Nephron progenitor cell (in vitro differentiated cells): ENCODE data around the gene USP15.

Source experiments
- DNase-seq: peaks from one replicate; pipeline ENCODE4 v3.0.0; 2021
- H3K27ac Mint-ChIP-seq: 2 replicates; pipeline ENCODE4 v1.8.0; 2021; ENCODE audit warnings: mild to moderate bottlenecking, moderate library complexity, mixed read lengths
- H3K27me3 Mint-ChIP-seq: 2 replicates; pipeline ENCODE4 v1.8.0; 2021; ENCODE audit warnings: mild to moderate bottlenecking, low read depth, mixed read lengths; ENCODE audit not compliant: poor library complexity
- H3K36me3 Mint-ChIP-seq: 2 replicates; pipeline ENCODE4 v1.8.0; 2021; ENCODE audit warnings: low read depth, mixed read lengths
- H3K4me1 Mint-ChIP-seq: 2 replicates; pipeline ENCODE4 v1.8.0; 2021; ENCODE audit warnings: mixed read lengths
- H3K4me3 Mint-ChIP-seq: 2 replicates; pipeline ENCODE4 v1.8.0; 2021; ENCODE audit warnings: mild to moderate bottlenecking, moderate library complexity, mixed read lengths
- H3K9me3 Mint-ChIP-seq: 2 replicates; pipeline ENCODE4 v1.8.0; 2021; ENCODE audit warnings: mild to moderate bottlenecking, moderate library complexity, mixed read lengths
- TF ChIP-seq, protein P1 (sequence below): fragments of 200-600 bp; sonication (generic); IDR thresholded peaks from 2 replicates; pipeline ENCODE4 v1.5.0; 2021; ENCODE audit warnings: antibody characterized with exemption

Gene USP15

DNA sequence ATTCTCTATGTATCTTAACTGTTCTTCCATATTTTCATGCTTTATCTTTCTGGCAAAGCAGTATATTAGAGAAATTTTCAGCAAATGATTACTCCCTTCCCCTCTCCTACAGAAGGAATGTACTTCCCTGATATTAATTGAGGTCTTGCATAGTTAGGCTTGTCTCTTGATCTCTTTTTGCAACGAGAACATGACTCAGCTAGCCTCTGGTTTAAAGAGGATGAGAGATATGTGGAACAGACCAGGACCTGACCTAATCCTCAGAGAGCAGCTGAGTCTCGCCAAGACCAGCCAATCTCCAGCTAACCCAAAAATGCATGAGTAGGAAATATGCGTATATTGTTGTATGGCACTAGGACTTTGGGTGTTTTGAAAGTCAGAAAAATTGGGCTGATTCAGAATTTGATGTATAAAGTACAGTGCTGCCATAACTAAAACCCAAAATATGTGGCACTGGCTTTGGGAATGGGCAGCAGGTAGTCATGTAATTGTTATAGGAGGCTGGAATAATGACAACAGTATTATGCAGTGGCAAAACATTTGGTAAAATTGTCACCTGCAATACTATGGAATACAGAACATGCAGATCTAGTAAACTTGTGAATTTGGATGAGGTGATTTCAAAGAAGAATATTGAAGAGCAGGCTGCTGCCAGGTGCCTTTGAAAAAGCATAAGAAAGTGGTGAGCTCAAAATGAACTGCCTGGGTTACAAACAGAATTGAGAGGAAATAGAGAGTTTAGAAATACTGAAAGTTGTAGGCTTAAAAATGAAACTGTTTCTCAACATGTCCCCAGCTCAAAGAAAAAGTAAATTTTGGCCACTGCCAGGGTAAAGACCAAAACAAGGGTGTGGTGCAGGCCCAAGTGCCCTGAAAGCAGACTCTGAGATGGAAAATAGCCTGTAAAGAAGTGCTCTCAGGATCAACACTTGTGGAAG, 9.3 kb upstream of the USP15 start:
- Mint-ChIP-seq H3K4me3 (no peak overlapping the region), H3K27me3 (peaks cover 4% of the 10 kb centered on the region), H3K4me1 (no peaks in the 10 kb centered on the region), H3K36me3 (no peaks in the 10 kb centered on the region), H3K27ac (no peak overlapping the region), H3K9me3 (no peaks in the 10 kb centered on the region)
- DNase-seq = no peak
- TF ChIP-seq, protein P1, sequence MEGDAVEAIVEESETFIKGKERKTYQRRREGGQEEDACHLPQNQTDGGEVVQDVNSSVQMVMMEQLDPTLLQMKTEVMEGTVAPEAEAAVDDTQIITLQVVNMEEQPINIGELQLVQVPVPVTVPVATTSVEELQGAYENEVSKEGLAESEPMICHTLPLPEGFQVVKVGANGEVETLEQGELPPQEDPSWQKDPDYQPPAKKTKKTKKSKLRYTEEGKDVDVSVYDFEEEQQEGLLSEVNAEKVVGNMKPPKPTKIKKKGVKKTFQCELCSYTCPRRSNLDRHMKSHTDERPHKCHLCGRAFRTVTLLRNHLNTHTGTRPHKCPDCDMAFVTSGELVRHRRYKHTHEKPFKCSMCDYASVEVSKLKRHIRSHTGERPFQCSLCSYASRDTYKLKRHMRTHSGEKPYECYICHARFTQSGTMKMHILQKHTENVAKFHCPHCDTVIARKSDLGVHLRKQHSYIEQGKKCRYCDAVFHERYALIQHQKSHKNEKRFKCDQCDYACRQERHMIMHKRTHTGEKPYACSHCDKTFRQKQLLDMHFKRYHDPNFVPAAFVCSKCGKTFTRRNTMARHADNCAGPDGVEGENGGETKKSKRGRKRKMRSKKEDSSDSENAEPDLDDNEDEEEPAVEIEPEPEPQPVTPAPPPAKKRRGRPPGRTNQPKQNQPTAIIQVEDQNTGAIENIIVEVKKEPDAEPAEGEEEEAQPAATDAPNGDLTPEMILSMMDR = no peak

DNA sequence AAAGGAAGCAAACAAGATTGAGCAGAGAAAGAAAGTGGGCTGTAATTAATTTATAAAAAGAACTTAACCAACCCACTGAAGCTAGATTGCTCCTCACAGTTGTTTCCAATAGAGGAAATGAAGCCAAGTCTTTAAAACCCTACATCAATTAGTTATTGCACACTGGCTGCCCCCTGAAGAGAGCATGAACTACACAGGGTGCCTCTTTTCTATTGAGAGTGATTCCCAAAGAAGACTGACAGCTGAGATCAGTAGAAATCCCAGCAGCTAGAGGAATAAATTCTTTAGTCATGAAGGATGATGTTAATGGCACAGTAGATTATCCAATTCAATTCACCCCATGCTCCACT, 8.6 kb upstream of the USP15 start:
- H3K27me3 Mint-ChIP-seq = peaks cover 4% of the 10 kb centered on the region
- no peak for DNase-seq
- no peak overlapping the region for H3K27ac Mint-ChIP-seq
- no peak overlapping the region for H3K4me3 Mint-ChIP-seq
- no peaks in the 10 kb centered on the region for H3K36me3 Mint-ChIP-seq
- H3K9me3 Mint-ChIP-seq = no peaks in the 10 kb centered on the region
- no peaks in the 10 kb centered on the region for H3K4me1 Mint-ChIP-seq
- TF ChIP-seq, protein P1 = no peak

DNA sequence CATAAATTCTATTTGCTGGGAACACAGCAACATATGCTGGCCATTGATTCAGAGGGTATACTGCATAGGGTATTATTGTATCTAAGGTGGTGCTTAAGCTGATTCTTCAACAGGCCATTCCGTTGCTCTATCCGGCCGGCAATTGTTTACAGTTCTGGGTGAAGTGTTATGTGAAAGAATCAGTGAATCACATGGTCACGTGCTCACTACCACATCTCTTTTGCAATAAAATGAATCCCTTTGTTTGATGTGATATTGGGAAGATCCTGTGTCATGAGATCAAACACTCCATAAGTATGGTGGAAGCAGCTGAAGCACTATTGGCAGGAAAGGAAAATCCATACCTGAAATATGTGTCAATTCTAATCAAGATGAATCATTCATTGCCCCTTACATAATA, 7.6 kb upstream of the USP15 start:
- no peak overlapping the region for H3K27ac Mint-ChIP-seq
- no peak for DNase-seq
- no peaks in the 10 kb centered on the region for H3K4me1 Mint-ChIP-seq
- peaks cover 4% of the 10 kb centered on the region for H3K27me3 Mint-ChIP-seq
- TF ChIP-seq, protein P1 = no peak
- no peaks in the 10 kb centered on the region for H3K9me3 Mint-ChIP-seq
- no peak overlapping the region for H3K4me3 Mint-ChIP-seq
- H3K36me3 Mint-ChIP-seq = no peaks in the 10 kb centered on the region

DNA sequence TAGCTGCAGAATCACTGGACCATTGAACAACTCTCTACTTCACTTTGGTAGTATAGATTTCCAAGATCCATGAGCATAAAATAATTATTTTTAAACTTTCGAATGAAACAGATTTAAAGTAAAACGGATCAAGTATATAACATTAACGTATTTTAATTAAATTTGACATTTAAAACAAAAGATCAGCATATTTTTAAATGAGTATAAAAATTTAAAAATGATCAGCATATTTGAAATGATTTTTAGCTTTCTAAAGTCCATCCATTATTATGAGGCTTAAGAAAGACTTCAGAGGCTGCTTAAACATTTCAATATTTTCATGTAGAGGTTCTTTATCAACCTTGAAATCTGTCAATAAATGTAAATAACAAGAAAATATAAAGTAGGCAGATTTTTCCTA, 5.2 kb upstream of the USP15 start:
- no peaks in the 10 kb centered on the region for H3K9me3 Mint-ChIP-seq
- peaks cover 11% of the 10 kb centered on the region for H3K4me1 Mint-ChIP-seq
- DNase-seq = no peak
- H3K27ac Mint-ChIP-seq = no peak overlapping the region
- H3K36me3 Mint-ChIP-seq = no peaks in the 10 kb centered on the region
- TF ChIP-seq, protein P1 = no peak
- no peak overlapping the region for H3K4me3 Mint-ChIP-seq
- peaks cover 7% of the 10 kb centered on the region for H3K27me3 Mint-ChIP-seq

DNA sequence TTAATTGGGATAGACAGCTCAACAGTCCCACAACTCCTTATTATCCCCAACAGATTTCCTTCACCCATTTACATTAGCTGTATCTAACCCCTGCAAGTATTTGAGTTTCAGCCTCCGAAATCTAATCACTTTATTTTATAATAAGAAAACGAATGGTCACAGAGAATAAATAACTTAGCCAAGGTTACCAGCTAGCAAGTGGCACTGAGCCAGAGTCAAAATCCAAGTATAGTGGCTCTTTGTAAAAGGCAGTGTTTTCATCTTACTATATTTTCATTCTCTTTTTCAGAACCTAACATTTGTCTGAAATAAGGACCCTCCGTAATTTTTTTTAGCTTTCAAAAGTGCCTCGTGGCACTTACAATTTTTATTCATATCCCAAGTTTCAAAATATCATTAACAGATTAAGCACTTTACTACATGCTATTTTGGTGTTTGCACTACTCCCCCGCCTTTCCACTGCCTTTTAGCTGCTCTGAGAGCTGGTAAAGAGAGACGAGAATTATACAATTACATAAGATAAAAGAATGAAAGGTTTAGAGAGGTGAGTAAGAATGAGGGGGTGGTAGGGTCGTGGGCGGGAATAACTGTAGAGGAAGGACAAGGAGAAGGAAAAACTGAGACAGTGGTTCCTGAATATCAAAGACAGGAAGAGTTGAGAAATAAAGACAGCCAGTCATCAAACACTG, 3.7 kb upstream of the USP15 start:
- Mint-ChIP-seq H3K4me3 (no peak overlapping the region), H3K36me3 (no peaks in the 10 kb centered on the region), H3K27ac (peak overlapping the region; percentile 10), H3K9me3 (no peaks in the 10 kb centered on the region), H3K27me3 (peaks cover 4% of the 10 kb centered on the region), H3K4me1 (peaks cover 13% of the 10 kb centered on the region)
- no peak for DNase-seq
- TF ChIP-seq, protein P1 = no peak
